Measurements from ENCODE around the gene SRGAP3.

The SRGAP3 gene

GRCh38 chr3:9183811-9184460 is 65.5 kb downstream of the SRGAP3 start:
- no peaks in the 10 kb centered on the region for H3K36me3 ChIP-seq (ENCODE audit: insufficient read depth)
- no peaks in the 10 kb centered on the region for H3K79me2 ChIP-seq (ENCODE audit: insufficient read depth, low read depth)
- no peaks in the 10 kb centered on the region for H3K4me1 ChIP-seq (ENCODE audit: low read depth, poor library complexity, severe bottlenecking)
- H3K27ac ChIP-seq: no peak overlapping the region
- no peak overlapping the region for H3K4me2 ChIP-seq
- no peaks in the 10 kb centered on the region for H4K20me1 ChIP-seq (ENCODE audit: insufficient read depth)
- H2AFZ ChIP-seq (ENCODE audit: low read depth): no peak overlapping the region
- H3K4me3 ChIP-seq (IDR thresholded peaks at IDR 0.05; ENCODE audit: insufficient read depth, low read depth, low read length): no peak overlapping the region
- no peak for TF ChIP-seq CTCF (conservative IDR thresholded peaks at IDR 0.05; ENCODE audit: low read depth, low read length)
- H3K9ac ChIP-seq: no peak overlapping the region
- no peaks in the 10 kb centered on the region for H3K27me3 ChIP-seq (ENCODE audit: insufficient read depth, low read depth)

GRCh38 chr3:9183011-9183410 is 66.4 kb downstream of the SRGAP3 start:
- Histone ChIP-seq H4K20me1 (ENCODE audit: insufficient read depth) (no peaks in the 10 kb centered on the region), H2AFZ (ENCODE audit: low read depth) (no peak overlapping the region), H3K36me3 (ENCODE audit: insufficient read depth) (no peaks in the 10 kb centered on the region), H3K4me3 (IDR thresholded peaks at IDR 0.05; ENCODE audit: insufficient read depth, low read depth, low read length) (no peak overlapping the region), H3K4me1 (ENCODE audit: low read depth, poor library complexity, severe bottlenecking) (no peaks in the 10 kb centered on the region), H3K27ac (no peak overlapping the region), H3K9ac (no peak overlapping the region), H3K79me2 (ENCODE audit: insufficient read depth, low read depth) (no peaks in the 10 kb centered on the region), H3K27me3 (ENCODE audit: insufficient read depth, low read depth) (no peaks in the 10 kb centered on the region), H3K4me2 (no peak overlapping the region)
- TF ChIP-seq CTCF (conservative IDR thresholded peaks at IDR 0.05; ENCODE audit: low read depth, low read length): no peak

GRCh38 chr3:9180764-9181117 is 68.7 kb downstream of the SRGAP3 start:
- Histone ChIP-seq H3K36me3 (ENCODE audit: insufficient read depth) (no peaks in the 10 kb centered on the region), H3K4me3 (IDR thresholded peaks at IDR 0.05; ENCODE audit: insufficient read depth, low read depth, low read length) (no peak overlapping the region), H3K27me3 (ENCODE audit: insufficient read depth, low read depth) (no peaks in the 10 kb centered on the region), H2AFZ (ENCODE audit: low read depth) (no peak overlapping the region), H3K27ac (no peak overlapping the region), H3K4me1 (ENCODE audit: low read depth, poor library complexity, severe bottlenecking) (no peaks in the 10 kb centered on the region), H3K4me2 (no peak overlapping the region), H3K79me2 (ENCODE audit: insufficient read depth, low read depth) (no peaks in the 10 kb centered on the region), H3K9ac (no peak overlapping the region), H4K20me1 (ENCODE audit: insufficient read depth) (no peaks in the 10 kb centered on the region)
- no peak for TF ChIP-seq CTCF (conservative IDR thresholded peaks at IDR 0.05; ENCODE audit: low read depth, low read length)

GRCh38 chr3:9179826-9180763 is 69.4 kb downstream of the SRGAP3 start:
- no peak for TF ChIP-seq CTCF (conservative IDR thresholded peaks at IDR 0.05; ENCODE audit: low read depth, low read length)
- Histone ChIP-seq H2AFZ (ENCODE audit: low read depth) (no peak overlapping the region), H3K36me3 (ENCODE audit: insufficient read depth) (no peaks in the 10 kb centered on the region), H3K27ac (no peak overlapping the region), H3K27me3 (ENCODE audit: insufficient read depth, low read depth) (no peaks in the 10 kb centered on the region), H3K4me1 (ENCODE audit: low read depth, poor library complexity, severe bottlenecking) (no peaks in the 10 kb centered on the region), H4K20me1 (ENCODE audit: insufficient read depth) (no peaks in the 10 kb centered on the region), H3K9ac (no peak overlapping the region), H3K79me2 (ENCODE audit: insufficient read depth, low read depth) (no peaks in the 10 kb centered on the region), H3K4me2 (no peak overlapping the region), H3K4me3 (IDR thresholded peaks at IDR 0.05; ENCODE audit: insufficient read depth, low read depth, low read length) (no peak overlapping the region)

Data from KMS-11 (cell line).